ENCODE data around the gene ABR. TPM values are rescaled to one million over a fixed set of nuclear protein-coding genes. Genes with fewer than 3 reads are reported as not detected.
"Not testable (repeated sequence)": the region's sequence is repeated elsewhere in the genome, so short reads cannot be mapped to it uniquely, and the experiment has no call there.

ABR gene
- polyA plus RNA-seq, 4 donors = 46.3 to 53.3 (median 49.0) TPM

DNA sequence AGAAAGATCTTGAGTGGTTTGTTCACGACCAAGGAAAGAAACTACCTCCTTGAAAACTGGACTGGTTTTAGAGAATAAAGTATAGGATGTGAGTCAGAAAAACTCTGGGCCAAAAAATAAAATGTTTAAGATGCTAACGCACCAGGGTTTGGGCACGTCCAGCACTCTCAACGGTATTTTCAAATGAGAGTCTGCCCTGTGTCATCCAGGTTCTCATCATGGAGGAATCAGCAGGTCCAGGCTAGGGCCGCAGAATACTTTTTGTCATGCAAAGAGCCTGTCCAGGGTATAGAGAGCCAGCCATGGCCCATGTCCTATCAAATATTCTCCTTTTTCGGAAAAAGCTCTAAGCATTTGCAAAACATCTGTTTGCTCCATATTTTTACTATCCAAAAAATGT, 202.6 kb downstream of the ABR start:
- DNase-seq (ENCODE audit: low read depth in 4 of 4, low spot score in 3 of 4) = no peak

DNA sequence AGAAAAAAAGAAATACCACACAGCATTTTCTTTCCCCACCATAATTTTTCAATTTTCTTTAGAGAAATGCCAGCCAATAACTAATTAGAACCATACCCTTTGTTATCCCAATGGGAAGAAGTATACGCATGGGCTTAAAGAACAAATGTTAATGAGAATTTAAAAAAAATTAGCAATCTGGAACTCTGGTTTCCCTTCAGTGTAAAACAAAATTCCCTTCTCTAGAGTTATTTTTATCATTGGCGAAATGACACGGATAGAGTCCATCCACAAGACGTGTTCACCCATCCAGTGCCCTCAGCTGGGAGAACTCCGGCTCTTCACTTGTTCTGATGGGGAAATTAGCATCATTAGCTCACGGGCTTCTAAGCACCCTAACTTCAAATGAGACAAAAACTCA, 203.5 kb downstream of the ABR start:
- DNase-seq (ENCODE audit: low read depth in 4 of 4, low spot score in 3 of 4) = no peak

DNA sequence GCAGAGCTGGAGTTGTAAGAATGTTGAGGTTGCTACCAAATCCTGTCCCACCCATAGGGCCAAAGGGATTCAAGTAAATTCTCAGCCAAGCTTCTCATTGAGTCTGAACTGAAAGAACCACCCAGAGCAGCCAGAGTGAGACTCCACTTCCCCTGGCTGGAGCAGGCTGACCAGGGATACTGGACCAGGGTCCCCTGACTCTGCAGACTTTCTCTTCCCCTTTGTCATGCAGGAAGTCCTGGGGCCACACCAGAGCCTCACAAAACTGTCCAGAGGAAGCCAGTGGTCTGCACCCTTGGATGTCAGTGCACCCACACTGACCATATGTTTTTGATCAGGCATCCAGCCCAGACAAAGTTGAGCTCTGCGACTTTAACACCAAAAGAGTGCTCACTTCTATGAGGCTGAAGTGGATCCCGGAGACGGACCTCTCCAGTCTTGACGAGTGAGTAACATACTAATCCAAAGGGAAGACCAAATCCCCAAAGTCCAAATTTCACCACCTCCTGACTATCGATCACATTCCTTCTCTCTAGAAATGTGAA, 204.3 kb downstream of the ABR start:
- no peak for DNase-seq (ENCODE audit: low read depth in 4 of 4, low spot score in 3 of 4)

GRCh38 chr17:974778-975177, 205.0 kb downstream of the ABR start:
- DNase-seq (ENCODE audit: low read depth in 4 of 4, low spot score in 3 of 4) = not testable (repeated sequence)

- DNase-seq (ENCODE audit: low read depth in 4 of 4, low spot score in 3 of 4) = no peak
Observed at GRCh38 chr17:973053-973452, 206.7 kb downstream of the ABR start.

GRCh38 chr17:971861-972260, 207.9 kb downstream of the ABR start:
- not testable (repeated sequence) for DNase-seq (ENCODE audit: low read depth in 4 of 4, low spot score in 3 of 4)

DNA sequence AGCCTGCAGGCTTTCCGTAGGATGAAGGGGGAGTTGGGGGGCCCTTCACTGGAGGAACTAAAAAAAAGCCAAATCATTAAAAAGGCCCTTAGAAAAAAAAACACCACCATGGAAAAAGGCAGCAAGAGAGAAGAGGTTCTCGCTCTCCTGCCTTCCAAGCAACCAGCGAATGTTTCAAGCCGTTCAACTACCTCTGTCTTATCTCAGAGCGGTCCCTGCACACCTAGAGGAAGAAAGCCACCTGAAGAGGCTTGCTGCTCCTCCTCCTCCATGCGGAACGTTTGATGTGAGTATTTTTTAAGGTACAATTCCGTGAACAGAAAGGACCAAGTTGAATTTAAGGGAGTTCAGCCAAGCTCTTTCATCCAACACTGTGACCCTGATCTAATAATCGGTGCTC, 209.4 kb downstream of the ABR start:
- DNase-seq (ENCODE audit: low read depth in 4 of 4, low spot score in 3 of 4) = no peak

DNA sequence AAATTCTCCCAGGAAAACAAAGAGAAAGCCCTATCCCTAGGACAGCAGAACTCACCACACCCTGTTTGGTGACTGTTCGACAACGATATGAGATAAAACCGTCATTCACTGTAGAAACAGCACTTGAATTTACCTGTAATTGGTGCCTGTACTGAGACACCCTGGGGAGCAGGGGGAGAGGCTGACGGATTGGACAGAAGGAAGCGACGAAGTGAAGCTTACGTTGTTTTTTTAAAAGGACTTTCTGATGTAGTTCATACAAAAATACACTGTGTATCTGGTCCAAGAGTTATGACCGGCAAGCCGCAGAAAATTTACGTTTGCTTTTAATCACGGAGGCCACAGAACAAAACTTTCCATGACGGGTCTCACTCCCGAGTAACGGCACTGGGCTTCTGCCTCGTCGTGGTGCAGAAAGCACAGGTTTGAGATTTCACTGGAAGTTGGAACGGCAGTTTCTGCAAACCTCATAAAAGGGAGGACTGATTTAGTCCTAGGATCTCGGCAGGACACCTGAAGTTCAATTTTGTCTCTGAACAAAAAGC, 209.9 kb downstream of the ABR start:
- no peak for DNase-seq (ENCODE audit: low read depth in 4 of 4, low spot score in 3 of 4)

DNA sequence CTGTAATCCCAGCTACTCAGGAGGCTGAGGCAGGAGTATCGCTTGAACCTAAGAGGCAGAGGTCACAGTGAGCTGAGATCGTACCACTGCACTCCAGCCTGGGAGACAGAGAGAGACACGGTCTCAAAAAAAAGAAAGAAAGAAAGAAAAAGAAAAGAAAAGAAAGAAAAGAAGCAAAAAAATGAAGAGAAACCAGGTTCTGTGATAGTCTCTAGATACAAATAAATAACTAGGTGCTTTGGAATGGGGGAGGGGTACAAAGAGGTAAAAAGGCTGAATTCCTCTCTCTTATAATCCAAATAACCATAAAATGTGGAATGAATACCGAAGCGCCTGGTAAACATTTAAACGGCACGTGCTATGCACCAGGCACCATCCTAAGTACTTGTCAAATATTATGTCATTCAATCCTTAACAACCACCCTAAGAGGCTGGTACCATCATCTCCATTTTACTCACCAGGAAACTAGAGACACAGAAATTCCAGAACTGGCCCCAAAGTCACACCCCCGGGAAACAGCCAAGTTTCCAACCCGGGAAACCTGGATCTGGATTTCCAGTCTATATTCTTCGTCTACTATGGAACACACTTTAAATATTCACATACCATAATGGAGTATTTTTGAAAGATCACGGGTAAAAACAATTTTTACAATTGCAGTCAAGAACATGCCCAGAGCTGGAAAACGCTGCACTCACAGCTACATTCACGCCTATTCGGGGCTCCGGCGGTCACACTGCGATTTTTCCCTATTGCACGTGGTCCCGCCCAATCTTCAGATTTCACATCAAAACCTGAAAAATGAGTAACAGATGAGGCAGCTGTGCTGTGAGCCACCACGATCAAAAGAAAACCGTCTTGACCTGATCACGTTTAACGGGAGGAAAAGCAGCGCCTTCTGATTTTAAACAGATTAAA, 210.7 kb downstream of the ABR start:
- no peak for DNase-seq (ENCODE audit: low read depth in 4 of 4, low spot score in 3 of 4)

- no peak for DNase-seq (ENCODE audit: low read depth in 4 of 4, low spot score in 3 of 4)
Observed at GRCh38 chr17:967122-967521, 212.7 kb downstream of the ABR start.

GRCh38 chr17:965311-965989, 214.3 kb downstream of the ABR start:
- no peak for DNase-seq (ENCODE audit: low read depth in 4 of 4, low spot score in 3 of 4)

GRCh38 chr17:964876-965275, 214.9 kb downstream of the ABR start:
- no peak for DNase-seq (ENCODE audit: low read depth in 4 of 4, low spot score in 3 of 4)

DNA sequence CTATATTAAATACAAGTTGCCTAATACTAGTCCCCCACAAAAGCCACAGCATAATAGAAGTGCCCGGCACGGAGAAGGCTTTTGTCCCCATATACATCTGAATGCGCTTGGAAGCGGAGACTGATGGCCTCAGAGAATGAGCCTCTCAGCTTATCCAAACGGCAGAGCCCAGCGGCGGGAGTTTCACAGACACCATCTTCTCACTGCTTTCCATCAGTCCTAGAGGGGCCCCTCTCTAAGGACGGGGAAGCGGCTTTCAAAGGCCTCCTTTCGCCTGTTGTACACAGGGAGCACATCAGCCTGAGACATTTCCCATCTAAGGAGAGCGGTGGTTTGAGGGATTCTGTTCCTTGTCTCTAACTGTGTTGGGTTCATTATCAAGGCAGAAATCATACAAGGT, 217.1 kb downstream of the ABR start:
- no peak for DNase-seq (ENCODE audit: low read depth in 4 of 4, low spot score in 3 of 4)

DNA sequence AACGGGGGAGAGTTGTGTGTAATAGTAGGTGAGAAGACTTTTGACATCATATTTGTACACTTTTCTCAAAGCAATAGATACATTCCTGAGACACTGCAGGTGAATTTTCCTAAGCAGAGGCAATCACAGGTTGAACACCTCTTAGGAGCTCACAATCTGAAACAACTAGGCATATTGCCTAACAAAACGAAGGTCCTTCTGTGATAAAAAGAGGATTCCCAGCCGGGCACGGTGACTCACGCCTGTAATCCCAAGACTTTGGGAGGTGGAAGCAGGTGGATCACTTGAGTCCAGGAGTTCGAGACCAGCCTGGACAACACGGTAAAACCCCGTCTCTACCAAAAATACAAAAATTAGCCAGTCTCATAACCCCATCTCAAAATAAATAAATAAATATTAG, 217.6 kb downstream of the ABR start:
- DNase-seq (ENCODE audit: low read depth in 4 of 4, low spot score in 3 of 4) = no peak

- DNase-seq (ENCODE audit: low read depth in 4 of 4, low spot score in 3 of 4) = no peak
Observed at GRCh38 chr17:958712-959451, 220.9 kb downstream of the ABR start.

DNA sequence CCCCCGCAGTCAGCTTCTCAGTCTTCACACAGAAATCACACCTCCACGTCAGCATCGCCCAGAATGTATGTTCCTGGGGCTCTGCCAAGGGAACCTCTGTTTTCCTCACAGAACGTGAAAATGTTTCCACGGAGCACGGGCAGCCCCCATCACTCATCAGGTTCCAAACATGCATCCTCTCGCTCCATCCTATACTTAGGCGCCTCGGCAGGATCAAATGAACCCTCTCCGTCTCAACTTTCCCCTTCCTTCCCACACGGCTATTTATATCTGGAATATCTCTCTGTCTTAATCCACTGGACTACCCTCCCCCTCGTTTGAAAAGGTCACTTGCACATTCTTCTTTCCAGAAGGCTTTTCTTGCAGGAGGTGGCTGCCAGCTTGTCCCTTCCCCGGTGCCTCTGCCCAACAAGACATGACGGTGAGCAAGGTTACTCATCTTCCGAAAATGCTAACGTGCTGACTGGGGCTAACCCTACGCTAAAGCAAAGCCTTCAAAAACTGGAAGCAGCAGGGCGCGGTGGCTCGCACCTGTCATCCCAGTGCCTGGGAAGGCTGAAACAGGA, 221.8 kb downstream of the ABR start:
- no peak for DNase-seq (ENCODE audit: low read depth in 4 of 4, low spot score in 3 of 4)

- no peak for DNase-seq (ENCODE audit: low read depth in 4 of 4, low spot score in 3 of 4)
Observed at GRCh38 chr17:956905-957304, 222.9 kb downstream of the ABR start.

GRCh38 chr17:954431-955164, 225.2 kb downstream of the ABR start:
- no peak for DNase-seq (ENCODE audit: low read depth in 4 of 4, low spot score in 3 of 4)

DNA sequence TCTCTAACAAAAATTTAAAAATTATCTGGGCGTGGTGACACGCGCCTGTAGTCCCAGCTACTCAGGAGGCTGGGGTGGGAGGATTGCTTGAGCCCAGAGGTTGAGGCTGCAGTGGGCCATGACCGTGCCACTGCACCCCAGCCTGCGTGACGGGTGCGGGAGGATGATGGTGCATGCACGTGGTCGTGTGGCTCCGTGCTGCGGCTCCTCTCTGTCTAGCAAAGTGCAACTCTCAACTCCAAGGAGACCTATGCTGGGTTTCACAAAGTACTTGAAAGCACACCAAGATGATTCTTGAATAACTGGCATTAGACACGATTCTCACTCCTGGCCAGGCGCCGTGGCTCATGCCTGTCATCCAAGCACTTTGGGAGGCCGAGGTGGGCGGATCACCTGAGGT, 226.0 kb downstream of the ABR start:
- DNase-seq (ENCODE audit: low read depth in 4 of 4, low spot score in 3 of 4) = no peak

All from right renal pelvis (tissue), 4 donors.